NCI-H146 (cell line): Measurements from ENCODE around the gene CBX5.

Source experiments
- DNase-seq: peaks from one replicate; lab custom pipeline; 2025; lab: John Stamatoyannopoulos, UW

The CBX5 gene

GRCh38 chr12:54225666-54226065 is 54.3 kb downstream of the CBX5 start:
- DNase-seq = no peak

- no peak for DNase-seq
Observed at GRCh38 chr12:54222609-54223008, 57.3 kb downstream of the CBX5 start.

- no peak for DNase-seq
Observed at GRCh38 chr12:54221402-54221984, 58.4 kb downstream of the CBX5 start.

- peak; percentile 37 for DNase-seq
Observed at GRCh38 chr12:54220567-54220966, 59.4 kb downstream of the CBX5 start.

GRCh38 chr12:54220092-54220557 is 59.8 kb downstream of the CBX5 start:
- DNase-seq = peak; percentile 74

- DNase-seq = peak; percentile 66
Observed at GRCh38 chr12:54217774-54218241, 62.1 kb downstream of the CBX5 start.

- peak; percentile 96 for DNase-seq
Observed at GRCh38 chr12:54216797-54217661, 62.9 kb downstream of the CBX5 start.

GRCh38 chr12:54215989-54216796 is 63.7 kb downstream of the CBX5 start:
- DNase-seq = peak; percentile 87

GRCh38 chr12:54214553-54215406 is 65.1 kb downstream of the CBX5 start:
- peak; percentile 94 for DNase-seq

GRCh38 chr12:54213079-54213478 is 66.8 kb downstream of the CBX5 start:
- no peak for DNase-seq

- no peak for DNase-seq
Observed at GRCh38 chr12:54211920-54212319, 68.0 kb downstream of the CBX5 start.

GRCh38 chr12:54210400-54210790 is 69.5 kb downstream of the CBX5 start:
- no peak for DNase-seq

GRCh38 chr12:54208591-54208990 is 71.3 kb downstream of the CBX5 start:
- DNase-seq = no peak

- DNase-seq = peak; percentile 80
Observed at GRCh38 chr12:54207539-54208294, 72.2 kb downstream of the CBX5 start.

GRCh38 chr12:54206791-54207190 is 73.1 kb downstream of the CBX5 start:
- no peak for DNase-seq

- no peak for DNase-seq
Observed at GRCh38 chr12:54204316-54204715, 75.6 kb downstream of the CBX5 start.

- peak; percentile 71 for DNase-seq
Observed at GRCh38 chr12:54201001-54201794, 78.7 kb downstream of the CBX5 start.

GRCh38 chr12:54200412-54200811 is 79.5 kb downstream of the CBX5 start:
- no peak for DNase-seq

GRCh38 chr12:54199917-54200316 is 80.0 kb downstream of the CBX5 start:
- no peak for DNase-seq

GRCh38 chr12:54199034-54199433 is 80.9 kb downstream of the CBX5 start:
- DNase-seq = no peak
